ENCODE data around the gene PCOLCE2.

The PCOLCE2 gene

DNA sequence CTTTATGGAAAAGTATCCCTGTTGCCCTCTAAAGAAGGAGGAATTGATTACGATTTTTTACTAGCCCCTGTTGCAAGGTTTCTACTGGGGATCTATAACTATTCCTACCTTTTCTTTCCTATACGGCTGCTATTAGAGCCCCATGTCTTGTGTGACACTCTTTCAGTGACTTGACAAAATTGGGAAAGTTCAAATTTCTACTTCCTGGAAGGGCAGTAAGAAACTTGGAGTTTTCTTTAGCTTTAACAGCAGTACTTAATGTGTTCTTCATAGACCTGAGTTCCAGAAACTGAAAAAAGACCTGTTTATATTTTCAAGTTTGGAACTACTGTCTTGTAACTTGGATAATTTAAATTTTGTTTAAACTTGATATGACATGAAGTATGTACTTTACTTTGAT lies 110.3 kb downstream of the PCOLCE2 start:
- Histone ChIP-seq H3K9me3 (ENCODE audit: insufficient read depth, low read length, severe bottlenecking) (no peaks in the 10 kb centered on the region), H3K9ac (ENCODE audit: low read depth, low read length) (no peak overlapping the region), H3K27ac (ENCODE audit: low read length) (no peak overlapping the region), H4K20me1 (ENCODE audit: insufficient read depth, low read length) (no peaks in the 10 kb centered on the region), H3K4me1 (ENCODE audit: insufficient read depth, low read length) (no peaks in the 10 kb centered on the region), H3K36me3 (ENCODE audit: insufficient read depth, low read length) (no peaks in the 10 kb centered on the region), H3K79me2 (ENCODE audit: insufficient read depth, low read length) (no peaks in the 10 kb centered on the region), H3K4me3 (ENCODE audit: low read depth in 1 of 2, low read length in 2 of 2) (no peak overlapping the region), H2AFZ (ENCODE audit: low read depth, low read length) (no peak overlapping the region), H3K4me2 (ENCODE audit: insufficient read depth, low read length) (no peak overlapping the region), H3K27me3 (ENCODE audit: insufficient read depth, low read length, poor library complexity) (no peaks in the 10 kb centered on the region)
- TF ChIP-seq EZH2 (IDR thresholded peaks at IDR 0.05; ENCODE audit: borderline replicate concordance, low read depth, low read length, severe bottlenecking): no peak
- TF ChIP-seq, protein P1, sequence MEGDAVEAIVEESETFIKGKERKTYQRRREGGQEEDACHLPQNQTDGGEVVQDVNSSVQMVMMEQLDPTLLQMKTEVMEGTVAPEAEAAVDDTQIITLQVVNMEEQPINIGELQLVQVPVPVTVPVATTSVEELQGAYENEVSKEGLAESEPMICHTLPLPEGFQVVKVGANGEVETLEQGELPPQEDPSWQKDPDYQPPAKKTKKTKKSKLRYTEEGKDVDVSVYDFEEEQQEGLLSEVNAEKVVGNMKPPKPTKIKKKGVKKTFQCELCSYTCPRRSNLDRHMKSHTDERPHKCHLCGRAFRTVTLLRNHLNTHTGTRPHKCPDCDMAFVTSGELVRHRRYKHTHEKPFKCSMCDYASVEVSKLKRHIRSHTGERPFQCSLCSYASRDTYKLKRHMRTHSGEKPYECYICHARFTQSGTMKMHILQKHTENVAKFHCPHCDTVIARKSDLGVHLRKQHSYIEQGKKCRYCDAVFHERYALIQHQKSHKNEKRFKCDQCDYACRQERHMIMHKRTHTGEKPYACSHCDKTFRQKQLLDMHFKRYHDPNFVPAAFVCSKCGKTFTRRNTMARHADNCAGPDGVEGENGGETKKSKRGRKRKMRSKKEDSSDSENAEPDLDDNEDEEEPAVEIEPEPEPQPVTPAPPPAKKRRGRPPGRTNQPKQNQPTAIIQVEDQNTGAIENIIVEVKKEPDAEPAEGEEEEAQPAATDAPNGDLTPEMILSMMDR (IDR thresholded peaks at IDR 0.05; ENCODE audit: borderline replicate concordance, extremely low read depth, low read length, poor library complexity, severe bottlenecking): no peak
- ATAC-seq (ENCODE audit: insufficient read depth, low read depth) (no peak), DNase-seq (no peak)

DNA sequence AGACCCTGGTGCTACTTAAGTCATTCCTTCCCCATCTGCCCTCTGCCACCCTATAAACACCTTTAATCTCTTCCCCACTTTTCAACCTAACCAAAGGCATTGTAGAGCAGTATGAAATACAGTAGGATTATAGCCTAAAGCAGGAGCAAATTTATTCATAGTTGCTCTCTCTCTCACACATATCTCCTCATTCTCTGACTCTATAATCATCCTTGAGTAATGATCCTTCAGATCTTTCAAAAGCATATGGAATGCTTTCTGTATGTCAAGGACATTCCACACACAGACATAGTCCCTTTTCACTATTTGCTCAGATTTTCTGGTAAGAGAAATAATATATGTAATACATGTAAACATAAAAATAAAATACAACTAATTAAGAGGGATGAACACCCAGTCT lies 111.0 kb downstream of the PCOLCE2 start:
- Histone ChIP-seq H3K4me2 (ENCODE audit: insufficient read depth, low read length) (no peak overlapping the region), H3K9me3 (ENCODE audit: insufficient read depth, low read length, severe bottlenecking) (no peaks in the 10 kb centered on the region), H3K27ac (ENCODE audit: low read length) (no peak overlapping the region), H4K20me1 (ENCODE audit: insufficient read depth, low read length) (no peaks in the 10 kb centered on the region), H3K27me3 (ENCODE audit: insufficient read depth, low read length, poor library complexity) (no peaks in the 10 kb centered on the region), H3K79me2 (ENCODE audit: insufficient read depth, low read length) (no peaks in the 10 kb centered on the region), H2AFZ (ENCODE audit: low read depth, low read length) (no peak overlapping the region), H3K4me3 (ENCODE audit: low read depth in 1 of 2, low read length in 2 of 2) (no peak overlapping the region), H3K4me1 (ENCODE audit: insufficient read depth, low read length) (no peaks in the 10 kb centered on the region), H3K9ac (ENCODE audit: low read depth, low read length) (no peak overlapping the region), H3K36me3 (ENCODE audit: insufficient read depth, low read length) (no peaks in the 10 kb centered on the region)
- no peak for ATAC-seq (ENCODE audit: insufficient read depth, low read depth)
- TF ChIP-seq EZH2 (IDR thresholded peaks at IDR 0.05; ENCODE audit: borderline replicate concordance, low read depth, low read length, severe bottlenecking): no peak
- TF ChIP-seq, protein P1 (IDR thresholded peaks at IDR 0.05; ENCODE audit: borderline replicate concordance, extremely low read depth, low read length, poor library complexity, severe bottlenecking): no peak
- DNase-seq: no peak

DNA sequence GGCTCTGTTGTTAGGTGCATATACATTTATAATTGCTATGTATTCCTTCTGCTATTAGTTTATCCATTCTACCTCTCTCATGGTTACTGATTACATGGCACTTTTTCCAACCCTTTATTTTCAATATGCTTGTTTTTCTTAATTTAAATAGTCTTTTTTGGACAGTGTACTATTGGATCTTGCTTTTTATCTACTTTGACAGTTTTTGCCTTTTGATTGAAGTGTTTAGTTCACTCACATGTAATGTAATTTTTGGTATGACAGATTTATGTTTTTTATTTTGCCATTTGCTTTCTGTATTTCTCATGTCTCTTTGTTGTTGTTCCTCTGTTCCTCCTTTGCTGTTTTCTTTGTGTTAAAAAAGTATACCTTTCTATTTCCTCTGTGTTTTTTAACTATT lies 120.5 kb downstream of the PCOLCE2 start:
- no peak for TF ChIP-seq EZH2 (IDR thresholded peaks at IDR 0.05; ENCODE audit: borderline replicate concordance, low read depth, low read length, severe bottlenecking)
- TF ChIP-seq, protein P1 (IDR thresholded peaks at IDR 0.05; ENCODE audit: borderline replicate concordance, extremely low read depth, low read length, poor library complexity, severe bottlenecking): no peak
- ATAC-seq (ENCODE audit: insufficient read depth, low read depth): no peak
- H3K27me3 ChIP-seq (ENCODE audit: insufficient read depth, low read length, poor library complexity): no peaks in the 10 kb centered on the region
- H2AFZ ChIP-seq (ENCODE audit: low read depth, low read length): no peak overlapping the region
- no peak overlapping the region for H3K9ac ChIP-seq (ENCODE audit: low read depth, low read length)
- H3K79me2 ChIP-seq (ENCODE audit: insufficient read depth, low read length): no peaks in the 10 kb centered on the region
- no peaks in the 10 kb centered on the region for H4K20me1 ChIP-seq (ENCODE audit: insufficient read depth, low read length)
- H3K4me2 ChIP-seq (ENCODE audit: insufficient read depth, low read length): no peak overlapping the region
- no peaks in the 10 kb centered on the region for H3K4me1 ChIP-seq (ENCODE audit: insufficient read depth, low read length)
- no peak overlapping the region for H3K27ac ChIP-seq (ENCODE audit: low read length)
- H3K4me3 ChIP-seq (ENCODE audit: low read depth in 1 of 2, low read length in 2 of 2): no peak overlapping the region
- no peak for DNase-seq
- H3K9me3 ChIP-seq (ENCODE audit: insufficient read depth, low read length, severe bottlenecking): peaks cover 3% of the 10 kb centered on the region
- H3K36me3 ChIP-seq (ENCODE audit: insufficient read depth, low read length): no peaks in the 10 kb centered on the region
